Peyer's patch (tissue), 4 donors: Measurements from ENCODE around the gene EGR4.

ENCODE experiments used
- POLR2A ChIP-seq, 2 donors: fragments of 450-650 bp; IDR thresholded peaks; one replicate each; pipeline ENCODE4 v1.5.1; 2017; ENCODE audit warnings: antibody characterized with exemption in 2 of 2, mild to moderate bottlenecking in 2 of 2, moderate library complexity in 2 of 2
- TF ChIP-seq, protein P1 (sequence below), 6 experiments: fragments of 450-650 bp in 4 of 6; fragments of 200-600 bp in 2 of 6; sonication (generic) in 1 of 6; IDR thresholded peaks; one replicate each; pipeline ENCODE4 v1.5.1; 2017 to 2019; ENCODE audit warnings: antibody characterized with exemption in 6 of 6, mild to moderate bottlenecking in 3 of 6, moderate library complexity in 1 of 6

- TF ChIP-seq, protein P1, sequence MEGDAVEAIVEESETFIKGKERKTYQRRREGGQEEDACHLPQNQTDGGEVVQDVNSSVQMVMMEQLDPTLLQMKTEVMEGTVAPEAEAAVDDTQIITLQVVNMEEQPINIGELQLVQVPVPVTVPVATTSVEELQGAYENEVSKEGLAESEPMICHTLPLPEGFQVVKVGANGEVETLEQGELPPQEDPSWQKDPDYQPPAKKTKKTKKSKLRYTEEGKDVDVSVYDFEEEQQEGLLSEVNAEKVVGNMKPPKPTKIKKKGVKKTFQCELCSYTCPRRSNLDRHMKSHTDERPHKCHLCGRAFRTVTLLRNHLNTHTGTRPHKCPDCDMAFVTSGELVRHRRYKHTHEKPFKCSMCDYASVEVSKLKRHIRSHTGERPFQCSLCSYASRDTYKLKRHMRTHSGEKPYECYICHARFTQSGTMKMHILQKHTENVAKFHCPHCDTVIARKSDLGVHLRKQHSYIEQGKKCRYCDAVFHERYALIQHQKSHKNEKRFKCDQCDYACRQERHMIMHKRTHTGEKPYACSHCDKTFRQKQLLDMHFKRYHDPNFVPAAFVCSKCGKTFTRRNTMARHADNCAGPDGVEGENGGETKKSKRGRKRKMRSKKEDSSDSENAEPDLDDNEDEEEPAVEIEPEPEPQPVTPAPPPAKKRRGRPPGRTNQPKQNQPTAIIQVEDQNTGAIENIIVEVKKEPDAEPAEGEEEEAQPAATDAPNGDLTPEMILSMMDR (IDR thresholded peaks at IDR 0.05): no peak
- TF ChIP-seq POLR2A (IDR thresholded peaks at IDR 0.05): no peak
Observed at GRCh38 chr2:73257021-73257420, 36.3 kb downstream of the EGR4 start.
